Neuronal stem cell (in vitro differentiated cells): ENCODE measurements around the gene LCE4A.
"Not testable (repeated sequence)": the region's sequence is repeated elsewhere in the genome, so short reads cannot be mapped to it uniquely, and the experiment has no call there.

Source experiments
- DNase-seq: peaks from one replicate; pipeline ENCODE4 v3.0.0-alpha.2; 2013; ENCODE audit warnings: low spot score
- H2AFZ ChIP-seq: one replicate; pipeline ENCODE4 v1.6.1; 2013; ENCODE audit warnings: mild to moderate bottlenecking, low read length, inconsistent platforms
- H2AK5ac ChIP-seq: 2 replicates; pipeline ENCODE4 v1.6.1; 2013; ENCODE audit warnings: low read depth, mild to moderate bottlenecking, inconsistent platforms, low read length, moderate library complexity, mixed read lengths
- H2BK120ac ChIP-seq: 2 replicates; pipeline ENCODE4 v1.6.1; 2013; ENCODE audit warnings: low read depth, mild to moderate bottlenecking, inconsistent platforms, low read length, moderate library complexity, mixed read lengths
- H2BK12ac ChIP-seq: one replicate; pipeline ENCODE4 v1.6.1; 2013; ENCODE audit warnings: low read length, inconsistent platforms
- H2BK15ac ChIP-seq: 2 replicates; pipeline ENCODE4 v1.6.1; 2013; ENCODE audit warnings: mild to moderate bottlenecking, low read length, inconsistent platforms, mixed read lengths
- H2BK5ac ChIP-seq: one replicate; pipeline ENCODE4 v1.6.1; 2013; ENCODE audit warnings: inconsistent platforms, mild to moderate bottlenecking, low read length, moderate library complexity
- H3K14ac ChIP-seq: one replicate; pipeline ENCODE4 v1.6.1; 2013; ENCODE audit warnings: low read length, inconsistent platforms
- H3K18ac ChIP-seq: 2 replicates; pipeline ENCODE4 v1.6.1; 2013; ENCODE audit warnings: low read length, inconsistent platforms
- H3K23ac ChIP-seq: 2 replicates; pipeline ENCODE4 v1.6.1; 2013; ENCODE audit warnings: low read depth, mild to moderate bottlenecking, mixed read lengths, low read length, inconsistent platforms; ENCODE audit not compliant: poor library complexity
- H3K27ac ChIP-seq: replicated peaks from 3 replicates; pipeline ENCODE4 v1.5.1; 2013; ENCODE audit warnings: low read length, inconsistent platforms
- H3K27me3 ChIP-seq, 3 experiments: 2 replicates each; pipeline ENCODE4 v1.6.1; 2013; ENCODE audit warnings: low read length in 3 of 3, mild to moderate bottlenecking in 2 of 3, inconsistent platforms in 1 of 3, low read depth in 1 of 3, mixed read lengths in 1 of 3, moderate library complexity in 1 of 3; ENCODE audit not compliant: control insufficient read depth in 3 of 3, insufficient read depth in 3 of 3
- H3K36me3 ChIP-seq, 2 donors: replicated peaks in 1 of 2; 2 replicates each; pipeline ENCODE4 v1.6.1; 2013; ENCODE audit warnings: low read length in 2 of 2; ENCODE audit not compliant: control insufficient read depth in 2 of 2, insufficient read depth in 2 of 2
- H3K4ac ChIP-seq: 2 replicates; pipeline ENCODE4 v1.6.1; 2013; ENCODE audit warnings: inconsistent platforms, mild to moderate bottlenecking, low read length, moderate library complexity
- H3K4me1 ChIP-seq, 2 donors: 1 replicate in 1 of 2; 2 replicates in 1 of 2; pipeline ENCODE4 v1.6.1; 2013; ENCODE audit warnings: low read length in 2 of 2, low read depth in 1 of 2; ENCODE audit not compliant: control insufficient read depth in 2 of 2, insufficient read depth in 1 of 2
- H3K4me2 ChIP-seq: one replicate; pipeline ENCODE4 v1.6.1; 2013; ENCODE audit warnings: mild to moderate bottlenecking, low read length, inconsistent platforms; ENCODE audit not compliant: insufficient read depth, poor library complexity, severe bottlenecking
- H3K4me3 ChIP-seq, 2 donors: 2 replicates each; pipeline ENCODE4 v1.5.1; 2013; ENCODE audit warnings: low read length in 2 of 2, mild to moderate bottlenecking in 2 of 2, inconsistent platforms in 1 of 2, moderate library complexity in 1 of 2
- H3K79me1 ChIP-seq: one replicate; pipeline ENCODE4 v1.6.1; 2013; ENCODE audit warnings: low read depth, mild to moderate bottlenecking, inconsistent platforms, low read length, moderate library complexity
- H3K9ac ChIP-seq: one replicate; pipeline ENCODE4 v1.6.1; 2013; ENCODE audit warnings: mild to moderate bottlenecking, low read depth, low read length, inconsistent platforms; ENCODE audit not compliant: poor library complexity
- H3K9me3 ChIP-seq, 2 donors: replicated peaks in 1 of 2; 2 replicates each; pipeline versions ENCODE3 to v1.6.1; 2013; ENCODE audit warnings: low read length in 2 of 2, mild to moderate bottlenecking in 2 of 2, inconsistent platforms in 1 of 2, low read depth in 1 of 2, mixed read lengths in 1 of 2, moderate library complexity in 1 of 2; ENCODE audit not compliant: control insufficient read depth in 2 of 2, insufficient read depth in 1 of 2
- H4K8ac ChIP-seq: one replicate; pipeline ENCODE4 v1.6.1; 2013; ENCODE audit warnings: low read depth, mild to moderate bottlenecking, inconsistent platforms, low read length, moderate library complexity
- H4K91ac ChIP-seq: one replicate; pipeline ENCODE4 v1.6.1; 2013; ENCODE audit warnings: low read length, low read depth, mild to moderate bottlenecking, inconsistent platforms; ENCODE audit not compliant: poor library complexity
- WGBS, 2 donors: extraction: QIAGEN DNeasy Blood & Tissue Kit; methylation state at CpG; one replicate each; pipeline ENCODE4 v1.1.7; 2013; ENCODE audit warnings: missing lambda C conversion rate in 2 of 2, mixed read lengths in 1 of 2; ENCODE audit not compliant: insufficient read length in 2 of 2, insufficient replicate concordance in 1 of 2; ENCODE audit errors: extremely low coverage in 2 of 2; 5-methylcytosine and 5-hydroxymethylcytosine counted together

Gene LCE4A

DNA sequence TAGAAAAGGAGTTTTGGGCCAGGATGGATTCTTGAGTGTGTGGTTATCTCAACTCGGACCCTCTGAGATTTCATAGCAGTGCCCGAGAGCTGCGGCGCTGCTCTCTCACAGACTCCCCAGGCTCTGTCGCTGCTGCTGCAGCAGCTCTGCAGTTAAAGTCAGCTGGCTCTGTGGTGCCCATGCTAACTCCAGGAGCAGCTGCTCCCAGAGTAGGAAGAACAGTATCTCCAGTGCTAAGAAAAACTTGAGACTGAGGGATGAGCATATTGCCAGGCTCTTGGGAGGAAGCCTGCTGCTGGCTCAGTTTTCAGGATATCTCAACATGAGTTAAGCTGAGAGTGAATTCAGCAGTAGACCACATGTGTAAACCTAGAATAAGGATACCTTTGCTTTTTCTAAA is 40.3 kb upstream of the LCE4A start:
- Histone ChIP-seq H3K27me3 (no peaks in the 10 kb centered on the region), H3K36me3 (no peaks in the 10 kb centered on the region), H3K23ac (no peak overlapping the region), H2BK5ac (no peak overlapping the region), H3K14ac (no peak overlapping the region), H2BK12ac (no peak overlapping the region), H3K4me1 (no peaks in the 10 kb centered on the region), H4K8ac (no peak overlapping the region), H3K9me3 (peaks cover 0 to 33% of the 10 kb centered on the region in 2 donors), H3K4ac (no peak overlapping the region), H3K18ac (no peak overlapping the region), H2AK5ac (no peak overlapping the region), H4K91ac (no peak overlapping the region), H3K4me3 (no peak overlapping the region), H2BK15ac (no peak overlapping the region), H3K27ac (no peak overlapping the region), H2BK120ac (no peak overlapping the region), H2AFZ (no peak overlapping the region), H3K4me2 (no peak overlapping the region), H3K79me1 (no peaks in the 10 kb centered on the region), H3K9ac (no peak overlapping the region)
- WGBS, 2 donors = no CpG with 5 or more reads among the region's 5 CpGs
- no peak for DNase-seq

- H3K4me3 ChIP-seq = no peak overlapping the region
- no CpG with 5 or more reads among the region's 2 CpGs for WGBS, 2 donors
- no peak overlapping the region for H3K4me2 ChIP-seq
These were observed 34.9 kb upstream of the LCE4A start for GRCh38 chr1:152673016-152673415.

GRCh38 chr1:152674983-152675382 is 33.0 kb upstream of the LCE4A start, which contains the start of gene LCE2C:
Gene LCE2C (plus strand): TSS chr1:152675279. CDS start chr1:152676016, 737 bp downstream.
- H3K9ac ChIP-seq, H2BK15ac ChIP-seq, H2AFZ ChIP-seq, H4K8ac ChIP-seq, H3K23ac ChIP-seq, H3K4me2 ChIP-seq, H3K27me3 ChIP-seq, H3K27ac ChIP-seq, H3K4ac ChIP-seq, H3K36me3 ChIP-seq, H3K79me1 ChIP-seq, H2AK5ac ChIP-seq, H3K18ac ChIP-seq, H2BK120ac ChIP-seq, H3K4me1 ChIP-seq, H2BK5ac ChIP-seq, H3K4me3 ChIP-seq, DNase-seq, H2BK12ac ChIP-seq, H3K14ac ChIP-seq, H4K91ac ChIP-seq: not testable (repeated sequence)
- WGBS, 2 donors = no CpG with 5 or more reads among the region's 3 CpGs
- H3K9me3 ChIP-seq = peaks cover 0 to 18% of the 10 kb centered on the region in 2 donors

More at GRCh38 chr1:152673016-152673415, 34.9 kb upstream of the LCE4A start:
- no peak overlapping the region for H3K9ac ChIP-seq
- no peaks in the 10 kb centered on the region for H3K4me1 ChIP-seq
- H2AK5ac ChIP-seq = no peak overlapping the region
- no peak overlapping the region for H4K91ac ChIP-seq
- no peak for DNase-seq
- H2AFZ ChIP-seq = no peak overlapping the region
- H3K23ac ChIP-seq = no peak overlapping the region
- no peak overlapping the region for H3K4ac ChIP-seq
- H3K18ac ChIP-seq = no peak overlapping the region
- no peak overlapping the region for H4K8ac ChIP-seq
- no peaks in the 10 kb centered on the region for H3K36me3 ChIP-seq
- H3K27ac ChIP-seq = no peak overlapping the region
- H3K79me1 ChIP-seq = no peaks in the 10 kb centered on the region
- H2BK12ac ChIP-seq = no peak overlapping the region
- no peak overlapping the region for H3K14ac ChIP-seq
- no peak overlapping the region for H2BK5ac ChIP-seq
- peaks cover 0 to 2% (median 0%) of the 10 kb centered on the region in 3 experiments for H3K27me3 ChIP-seq
- peaks cover 0 to 11% of the 10 kb centered on the region in 2 donors for H3K9me3 ChIP-seq
- no peak overlapping the region for H2BK15ac ChIP-seq
- no peak overlapping the region for H2BK120ac ChIP-seq

DNA sequence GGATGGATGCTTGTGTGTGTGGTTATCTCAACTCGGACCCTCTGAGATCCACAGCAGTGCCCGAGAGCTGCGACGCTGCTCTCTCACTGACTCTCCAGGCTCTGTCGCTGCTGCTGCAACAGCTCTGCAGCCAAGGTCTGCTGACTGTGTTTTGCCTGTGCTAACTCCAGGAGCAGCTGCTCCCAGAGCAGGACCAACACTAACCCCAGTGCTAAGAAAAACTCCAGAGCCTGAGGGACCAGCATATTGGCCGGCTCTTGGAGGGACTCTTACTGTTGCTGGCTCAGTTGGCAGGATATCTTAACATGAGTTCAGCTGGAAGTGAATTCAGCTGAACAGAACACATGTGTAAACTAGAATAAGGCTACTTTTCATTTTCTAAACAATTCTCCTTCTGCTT is 28.5 kb upstream of the LCE4A start:
- Histone ChIP-seq H2BK15ac (no peak overlapping the region), H3K9me3 (peaks cover 0 to 13% of the 10 kb centered on the region in 2 donors), H3K4ac (no peak overlapping the region), H2BK12ac (no peak overlapping the region), H3K9ac (no peak overlapping the region), H4K8ac (no peak overlapping the region), H3K23ac (no peak overlapping the region), H3K18ac (no peak overlapping the region), H3K36me3 (no peaks in the 10 kb centered on the region), H3K4me3 (no peak overlapping the region), H3K14ac (no peak overlapping the region), H2AFZ (no peak overlapping the region), H2AK5ac (no peak overlapping the region), H4K91ac (no peak overlapping the region), H3K27me3 (peaks cover 0 to 6% (median 0%) of the 10 kb centered on the region in 3 experiments), H3K79me1 (no peaks in the 10 kb centered on the region), H2BK120ac (no peak overlapping the region), H2BK5ac (no peak overlapping the region), H3K4me2 (no peak overlapping the region), H3K4me1 (no peaks in the 10 kb centered on the region), H3K27ac (no peak overlapping the region)
- WGBS, 2 donors = no CpG with 5 or more reads among the region's 6 CpGs
- no peak for DNase-seq
